Smooth muscle cell (in vitro differentiated cells): ENCODE results near the gene IDI2. TPM values are rescaled to one million over a fixed set of nuclear protein-coding genes. Genes with fewer than 3 reads are reported as not detected.

ENCODE experiments used
- DNase-seq: peaks from one replicate; lab custom pipeline; 2025; ENCODE audit not compliant: unreplicated experiment; lab: John Stamatoyannopoulos, UW
- H2AFZ ChIP-seq: fragments of 200-600 bp; sonication (generic); 2 replicates; pipeline ENCODE4 v1.6.0; 2016; ENCODE audit warnings: antibody characterized with exemption, low read depth, mild to moderate bottlenecking
- H3F3A ChIP-seq: fragments of 200-600 bp; sonication (generic); 2 replicates; pipeline ENCODE4 v1.6.0; 2017; ENCODE audit warnings: antibody characterized with exemption, low read depth
- H3K27ac ChIP-seq: fragments of 200-600 bp; sonication (generic); 2 replicates; pipeline ENCODE4 v1.5.1; 2016; ENCODE audit warnings: low read depth, mild to moderate bottlenecking
- H3K27me3 ChIP-seq: fragments of 200-600 bp; sonication (generic); 2 replicates; pipeline ENCODE4 v1.6.1; 2016; ENCODE audit warnings: low read depth, mild to moderate bottlenecking
- H3K36me3 ChIP-seq: fragments of 200-600 bp; sonication (generic); 2 replicates; pipeline ENCODE4 v1.5.1; 2016; ENCODE audit warnings: low read depth
- H3K4me1 ChIP-seq: fragments of 200-600 bp; sonication (generic); 2 replicates; pipeline ENCODE4 v1.5.1; 2016; ENCODE audit warnings: low read depth
- H3K4me2 ChIP-seq: fragments of 200-600 bp; sonication (generic); 2 replicates; pipeline ENCODE4 v1.6.0; 2016; ENCODE audit warnings: mild to moderate bottlenecking
- H3K4me3 ChIP-seq: fragments of 200-600 bp; sonication (generic); 2 replicates; pipeline ENCODE4 v1.5.1; 2016; ENCODE audit warnings: mild to moderate bottlenecking
- H3K79me2 ChIP-seq: fragments of 200-600 bp; sonication (generic); 2 replicates; pipeline ENCODE4 v1.6.0; 2016; ENCODE audit warnings: low read depth, mild to moderate bottlenecking
- H3K9ac ChIP-seq: fragments of 200-600 bp; sonication (generic); 2 replicates; pipeline ENCODE4 v1.6.0; 2016; ENCODE audit warnings: low read depth
- H3K9me3 ChIP-seq: fragments of 200-600 bp; sonication (generic); replicated peaks from 2 replicates; pipeline ENCODE4 v1.5.1; 2016; ENCODE audit warnings: low read depth
- H4K20me1 ChIP-seq: fragments of 200-600 bp; sonication (generic); 2 replicates; pipeline ENCODE4 v1.6.0; 2016; ENCODE audit warnings: low read depth
- CTCF ChIP-seq: fragments of 200-600 bp; sonication (generic); IDR thresholded peaks from 2 replicates; pipeline ENCODE4 v1.5.1; 2017; ENCODE audit warnings: borderline replicate concordance, mild to moderate bottlenecking, antibody characterized with exemption; ENCODE audit not compliant: insufficient read depth, poor library complexity, severe bottlenecking
- WGBS: methylation state at CpG from one replicate; pipeline ENCODE4 v1.1.7; 2016; ENCODE audit warnings: low lambda C conversion rate; 5-methylcytosine and 5-hydroxymethylcytosine counted together
- polyA plus RNA-seq: library from polyadenylated mRNA; unstranded; fragments of >200 nt; fragmentation: Nextera tagmentation; extraction: Ambion mirVana; gene quantifications from 2 replicates; pipeline ENCODE4 v1.2.1, GENCODE V29; 2016
- total RNA-seq: library from RNA; depleted of rRNA; stranded (reverse); fragments of >200 nt; gene quantifications from 2 replicates; pipeline ENCODE4 v1.2.3, GENCODE V29; 2014

IDI2 gene
- total and polyA plus RNA-seq, 2 experiments from 2014 or later = not detected

- Histone ChIP-seq H3K9ac (no peak overlapping the region), H3K79me2 (no peaks in the 10 kb centered on the region), H3K27ac (no peak overlapping the region), H3K4me3 (no peak overlapping the region), H4K20me1 (no peaks in the 10 kb centered on the region), H3K4me1 (no peaks in the 10 kb centered on the region), H3F3A (no peaks in the 10 kb centered on the region), H2AFZ (no peak overlapping the region), H3K36me3 (no peaks in the 10 kb centered on the region), H3K4me2 (no peak overlapping the region), H3K27me3 (no peaks in the 10 kb centered on the region), H3K9me3 (no peaks in the 10 kb centered on the region)
- DNase-seq = no peak
- WGBS = 93% methylated on average over 2 of the region's 2 CpGs
- TF ChIP-seq CTCF = no peak
These were observed 46.7 kb downstream of the IDI2 start for GRCh38 chr10:978826-979421.

DNA sequence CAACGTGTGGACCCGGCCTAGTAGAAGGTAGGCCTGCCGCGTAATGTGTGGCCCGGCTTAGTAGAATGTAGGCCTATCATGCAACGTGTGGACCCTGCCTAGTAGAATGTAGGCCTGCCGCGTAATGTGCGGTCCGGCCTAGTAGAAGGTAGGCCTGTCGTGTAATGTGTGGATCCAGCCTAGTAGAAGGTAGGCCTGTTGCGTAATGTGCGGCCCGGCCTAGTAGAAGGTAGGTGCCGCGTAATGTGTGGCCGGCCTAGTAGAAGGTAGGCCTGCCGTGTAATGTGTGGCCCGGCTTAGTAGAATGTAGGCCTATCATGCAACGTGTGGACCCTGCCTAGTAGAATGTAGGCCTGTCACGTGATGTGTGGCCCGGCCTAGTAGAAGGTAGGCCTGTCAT lies 49.3 kb downstream of the IDI2 start:
- H3K9me3 ChIP-seq = no peaks in the 10 kb centered on the region
- no peak for DNase-seq
- H3K79me2 ChIP-seq = no peaks in the 10 kb centered on the region
- H4K20me1 ChIP-seq = no peaks in the 10 kb centered on the region
- no peaks in the 10 kb centered on the region for H3K27me3 ChIP-seq
- no peak overlapping the region for H3K4me3 ChIP-seq
- no peak overlapping the region for H3K4me2 ChIP-seq
- no peak overlapping the region for H2AFZ ChIP-seq
- H3F3A ChIP-seq = no peaks in the 10 kb centered on the region
- no peaks in the 10 kb centered on the region for H3K4me1 ChIP-seq
- no peak for TF ChIP-seq CTCF
- no peak overlapping the region for H3K27ac ChIP-seq
- no peak overlapping the region for H3K9ac ChIP-seq
- H3K36me3 ChIP-seq = no peaks in the 10 kb centered on the region
- 96% methylated on average over 22 of the region's 22 CpGs for WGBS

DNA sequence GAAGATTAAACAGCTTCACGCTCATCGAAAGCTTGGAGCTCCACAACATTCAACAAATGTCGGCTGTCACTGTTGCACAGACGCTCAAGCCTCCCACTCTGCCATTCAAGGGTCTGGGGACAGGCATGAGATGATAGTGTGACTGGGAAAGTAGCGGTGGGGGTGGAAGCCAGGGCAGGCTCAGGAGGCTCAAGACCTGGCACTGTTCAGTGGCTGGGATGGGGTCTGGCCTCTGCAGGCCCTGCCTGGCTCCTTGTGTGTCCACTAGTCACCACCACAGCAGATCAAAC lies 50.9 kb downstream of the IDI2 start:
- Histone ChIP-seq H3K4me1 (no peaks in the 10 kb centered on the region), H3K4me3 (no peak overlapping the region), H4K20me1 (no peaks in the 10 kb centered on the region), H3K4me2 (no peak overlapping the region), H3K36me3 (no peaks in the 10 kb centered on the region), H3K79me2 (no peaks in the 10 kb centered on the region), H3K9me3 (no peaks in the 10 kb centered on the region), H3F3A (no peaks in the 10 kb centered on the region), H3K9ac (no peak overlapping the region), H3K27me3 (no peaks in the 10 kb centered on the region), H3K27ac (no peak overlapping the region), H2AFZ (no peak overlapping the region)
- 99% methylated on average over 5 of the region's 5 CpGs for WGBS
- no peak for TF ChIP-seq CTCF
- no peak for DNase-seq

- H3K27ac ChIP-seq = no peak overlapping the region
- no peaks in the 10 kb centered on the region for H3K4me1 ChIP-seq
- no peak for DNase-seq
These were observed 51.4 kb downstream of the IDI2 start for GRCh38 chr10:974038-974784.

More at GRCh38 chr10:974038-974784, 51.4 kb downstream of the IDI2 start:
- H3F3A ChIP-seq = no peaks in the 10 kb centered on the region
- H3K4me3 ChIP-seq = no peak overlapping the region
- no peak overlapping the region for H3K4me2 ChIP-seq
- no peaks in the 10 kb centered on the region for H4K20me1 ChIP-seq
- no peaks in the 10 kb centered on the region for H3K36me3 ChIP-seq
- H3K9me3 ChIP-seq = no peaks in the 10 kb centered on the region
- H3K27me3 ChIP-seq = no peaks in the 10 kb centered on the region
- WGBS = 87% methylated on average over 20 of the region's 20 CpGs
- H2AFZ ChIP-seq = no peak overlapping the region
- no peaks in the 10 kb centered on the region for H3K79me2 ChIP-seq
- no peak overlapping the region for H3K9ac ChIP-seq
- no peak for TF ChIP-seq CTCF
